Hepatocyte (in vitro differentiated cells): Measurements from ENCODE around the gene ABHD16B.

Experiments
- EZH2 ChIP-seq: fragments of 200-600 bp; sonication (generic); IDR thresholded peaks from 2 replicates; pipeline ENCODE4 v1.6.1; 2016; ENCODE audit warnings: antibody characterized with exemption, mild to moderate bottlenecking, borderline replicate concordance
- EZH2phosphoT487 ChIP-seq: fragments of 200-600 bp; sonication (generic); IDR thresholded peaks from one replicate; pipeline ENCODE4 v1.6.1; 2018; ENCODE audit warnings: antibody characterized with exemption, mild to moderate bottlenecking, low read depth, moderate library complexity; ENCODE audit not compliant: unreplicated experiment, severe bottlenecking
- TF ChIP-seq, protein P1 (sequence below): fragments of 200-600 bp; sonication (generic); IDR thresholded peaks from 2 replicates; pipeline ENCODE4 v1.5.1; 2016; ENCODE audit warnings: antibody characterized with exemption, mild to moderate bottlenecking; ENCODE audit not compliant: poor library complexity

DNA sequence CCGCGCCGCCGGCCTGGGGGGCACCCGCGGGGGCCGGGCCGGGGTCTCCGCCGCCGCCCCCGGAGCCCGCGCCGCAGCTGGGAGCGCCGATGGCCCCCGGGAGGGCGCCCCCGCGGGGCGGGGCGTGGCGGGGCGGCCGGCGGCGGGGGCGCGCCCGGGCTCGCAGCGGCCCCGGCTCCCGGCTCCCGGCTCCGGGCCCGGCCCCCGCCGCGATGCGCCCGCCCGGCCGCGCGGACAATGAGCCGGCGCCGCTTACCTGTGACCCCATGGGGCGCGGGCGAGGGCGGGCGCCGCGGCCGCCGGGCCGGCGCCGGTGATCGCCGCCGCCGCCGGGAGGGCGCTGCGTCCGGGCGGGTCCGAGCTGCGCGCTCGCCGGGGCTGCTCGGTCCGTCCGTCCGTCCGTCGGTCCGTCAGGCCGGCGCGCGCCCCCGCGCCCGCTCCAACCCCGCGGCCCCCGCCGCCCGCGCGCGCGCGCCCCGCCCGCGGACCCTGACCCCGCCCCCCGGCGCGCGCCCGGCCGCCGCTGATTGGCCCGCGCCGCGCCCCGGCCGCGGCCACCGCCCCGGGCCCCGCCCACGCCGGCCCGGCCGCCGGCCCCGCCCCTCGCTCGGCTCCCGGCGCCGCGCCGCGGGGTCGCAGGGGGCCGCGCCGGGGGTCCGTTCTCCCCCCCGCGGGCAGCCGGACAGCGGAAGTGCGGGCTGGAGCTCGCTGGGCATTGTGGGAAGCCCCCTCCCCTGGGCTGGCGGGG, 30.3 kb upstream of the ABHD16B start, which contains the start of gene ZBTB46:
- no peak for TF ChIP-seq EZH2phosphoT487
- TF ChIP-seq, protein P1, sequence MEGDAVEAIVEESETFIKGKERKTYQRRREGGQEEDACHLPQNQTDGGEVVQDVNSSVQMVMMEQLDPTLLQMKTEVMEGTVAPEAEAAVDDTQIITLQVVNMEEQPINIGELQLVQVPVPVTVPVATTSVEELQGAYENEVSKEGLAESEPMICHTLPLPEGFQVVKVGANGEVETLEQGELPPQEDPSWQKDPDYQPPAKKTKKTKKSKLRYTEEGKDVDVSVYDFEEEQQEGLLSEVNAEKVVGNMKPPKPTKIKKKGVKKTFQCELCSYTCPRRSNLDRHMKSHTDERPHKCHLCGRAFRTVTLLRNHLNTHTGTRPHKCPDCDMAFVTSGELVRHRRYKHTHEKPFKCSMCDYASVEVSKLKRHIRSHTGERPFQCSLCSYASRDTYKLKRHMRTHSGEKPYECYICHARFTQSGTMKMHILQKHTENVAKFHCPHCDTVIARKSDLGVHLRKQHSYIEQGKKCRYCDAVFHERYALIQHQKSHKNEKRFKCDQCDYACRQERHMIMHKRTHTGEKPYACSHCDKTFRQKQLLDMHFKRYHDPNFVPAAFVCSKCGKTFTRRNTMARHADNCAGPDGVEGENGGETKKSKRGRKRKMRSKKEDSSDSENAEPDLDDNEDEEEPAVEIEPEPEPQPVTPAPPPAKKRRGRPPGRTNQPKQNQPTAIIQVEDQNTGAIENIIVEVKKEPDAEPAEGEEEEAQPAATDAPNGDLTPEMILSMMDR, result no peak
- TF ChIP-seq EZH2, result no peak
